MM.1S (cell line): ENCODE results near the gene MKLN1.
"Not testable (repeated sequence)": the region's sequence is repeated elsewhere in the genome, so short reads cannot be mapped to it uniquely, and the experiment has no call there.

Source experiments
- DNase-seq: peaks from one replicate; pipeline ENCODE4 v3.0.0-alpha.2; 2015
- H2AFZ ChIP-seq: fragments of 300-600 bp; sonication (generic); 2 replicates; pipeline ENCODE4 v1.6.0; 2016; ENCODE audit warnings: antibody characterized with exemption, low read length
- H3F3A ChIP-seq: fragments of 300-600 bp; sonication (generic); 2 replicates; pipeline ENCODE4 v1.6.1; 2016; ENCODE audit warnings: mild to moderate bottlenecking, antibody characterized with exemption, low read length, moderate library complexity, mixed read lengths; ENCODE audit not compliant: insufficient read depth
- H3K27ac ChIP-seq: fragments of 300-600 bp; sonication (generic); 2 replicates; pipeline ENCODE4 v1.5.1; 2016; ENCODE audit warnings: mild to moderate bottlenecking, low read length
- H3K27me3 ChIP-seq: fragments of 300-600 bp; sonication (generic); replicated peaks from 2 replicates; pipeline ENCODE4 v1.6.0; 2016; ENCODE audit warnings: low read length; ENCODE audit not compliant: insufficient read depth
- H3K36me3 ChIP-seq: fragments of 300-600 bp; sonication (generic); replicated peaks from 2 replicates; pipeline ENCODE4 v1.6.1; 2016; ENCODE audit warnings: mild to moderate bottlenecking, low read length, mixed read lengths; ENCODE audit not compliant: insufficient read depth
- H3K4me1 ChIP-seq: fragments of 300-600 bp; sonication (generic); 2 replicates; pipeline ENCODE4 v1.6.1; 2016; ENCODE audit warnings: low read length, mixed read lengths
- H3K4me2 ChIP-seq: fragments of 300-600 bp; sonication (generic); 2 replicates; pipeline ENCODE4 v1.6.0; 2016; ENCODE audit warnings: low read depth, low read length
- H3K4me3 ChIP-seq: fragments of 300-600 bp; sonication (generic); 2 replicates; pipeline ENCODE4 v1.5.1; 2016; ENCODE audit warnings: low read length, mixed read lengths
- H3K79me2 ChIP-seq: fragments of 300-600 bp; sonication (generic); 2 replicates; pipeline ENCODE4 v1.6.1; 2016; ENCODE audit warnings: mixed run types, low read length, mixed read lengths
- H3K9ac ChIP-seq: fragments of 300-600 bp; sonication (generic); 2 replicates; pipeline ENCODE4 v1.6.1; 2016; ENCODE audit warnings: low read length, mixed read lengths
- H3K9me2 ChIP-seq: fragments of 300-600 bp; sonication (generic); replicated peaks from 2 replicates; pipeline ENCODE4 v1.6.1; 2016; ENCODE audit warnings: mild to moderate bottlenecking, low read length, mixed read lengths; ENCODE audit not compliant: insufficient read depth
- H3K9me3 ChIP-seq: fragments of 300-600 bp; sonication (generic); replicated peaks from 2 replicates; pipeline ENCODE4 v1.6.1; 2016; ENCODE audit warnings: mild to moderate bottlenecking, low read length, mixed read lengths; ENCODE audit not compliant: insufficient read depth
- H4K20me1 ChIP-seq: fragments of 300-600 bp; sonication (generic); 2 replicates; pipeline ENCODE4 v1.6.1; 2016; ENCODE audit warnings: mild to moderate bottlenecking, low read length, moderate library complexity, mixed read lengths; ENCODE audit not compliant: insufficient read depth
- EZH2 ChIP-seq: fragments of 300-600 bp; sonication (generic); optimal IDR thresholded peaks from 2 replicates; pipeline ENCODE3; 2017; ENCODE audit warnings: low read depth, mild to moderate bottlenecking, antibody characterized with exemption, low read length, mixed read lengths
- EZH2phosphoT487 ChIP-seq: fragments of 300-600 bp; sonication (generic); IDR thresholded peaks from 2 replicates; pipeline ENCODE4 v1.6.1; 2018; ENCODE audit warnings: antibody characterized with exemption, low read length
- TF ChIP-seq, protein P1 (sequence below): fragments of 300-600 bp; sonication (generic); IDR thresholded peaks from 2 replicates; pipeline ENCODE4 v1.5.1; 2016; ENCODE audit warnings: antibody characterized with exemption, low read length, mixed read lengths

Gene MKLN1

DNA sequence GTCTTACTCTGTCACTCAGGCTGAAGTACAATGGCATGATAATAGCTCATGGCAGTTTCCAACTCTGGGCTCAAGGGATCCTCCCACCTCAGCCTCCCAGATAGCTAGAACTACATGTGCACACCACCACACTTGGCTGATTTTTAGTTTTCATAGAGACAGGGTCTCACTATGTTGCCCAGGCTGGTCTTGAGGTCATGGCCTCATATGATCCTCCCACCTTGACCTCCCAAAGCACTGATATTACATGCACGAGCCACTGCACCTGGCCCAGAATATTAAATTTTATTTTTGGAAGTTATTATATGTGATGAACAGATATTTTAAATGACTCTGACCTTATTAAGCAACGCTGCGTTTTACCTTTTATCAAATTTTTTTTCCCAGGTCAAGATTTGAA is 134.4 kb downstream of the MKLN1 start:
- TF ChIP-seq, protein P1, sequence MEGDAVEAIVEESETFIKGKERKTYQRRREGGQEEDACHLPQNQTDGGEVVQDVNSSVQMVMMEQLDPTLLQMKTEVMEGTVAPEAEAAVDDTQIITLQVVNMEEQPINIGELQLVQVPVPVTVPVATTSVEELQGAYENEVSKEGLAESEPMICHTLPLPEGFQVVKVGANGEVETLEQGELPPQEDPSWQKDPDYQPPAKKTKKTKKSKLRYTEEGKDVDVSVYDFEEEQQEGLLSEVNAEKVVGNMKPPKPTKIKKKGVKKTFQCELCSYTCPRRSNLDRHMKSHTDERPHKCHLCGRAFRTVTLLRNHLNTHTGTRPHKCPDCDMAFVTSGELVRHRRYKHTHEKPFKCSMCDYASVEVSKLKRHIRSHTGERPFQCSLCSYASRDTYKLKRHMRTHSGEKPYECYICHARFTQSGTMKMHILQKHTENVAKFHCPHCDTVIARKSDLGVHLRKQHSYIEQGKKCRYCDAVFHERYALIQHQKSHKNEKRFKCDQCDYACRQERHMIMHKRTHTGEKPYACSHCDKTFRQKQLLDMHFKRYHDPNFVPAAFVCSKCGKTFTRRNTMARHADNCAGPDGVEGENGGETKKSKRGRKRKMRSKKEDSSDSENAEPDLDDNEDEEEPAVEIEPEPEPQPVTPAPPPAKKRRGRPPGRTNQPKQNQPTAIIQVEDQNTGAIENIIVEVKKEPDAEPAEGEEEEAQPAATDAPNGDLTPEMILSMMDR, result no peak
- no peak for TF ChIP-seq EZH2phosphoT487
- TF ChIP-seq EZH2, result no peak
- no peak overlapping the region for H3K4me2 ChIP-seq
- no peak for DNase-seq
- H2AFZ ChIP-seq, result no peak overlapping the region
- H3K4me1 ChIP-seq, result 0 out of 2 replicates have a peak, but pooled peaks cover 6% of the 10 kb centered on the region
- H3K9ac ChIP-seq, result no peak overlapping the region
- H3K4me3 ChIP-seq, result no peak overlapping the region
- H3K9me2 ChIP-seq, result no peaks in the 10 kb centered on the region
- no peaks in the 10 kb centered on the region for H3K79me2 ChIP-seq
- no peaks in the 10 kb centered on the region for H4K20me1 ChIP-seq
- H3K27me3 ChIP-seq, result no peaks in the 10 kb centered on the region
- H3K9me3 ChIP-seq, result no peaks in the 10 kb centered on the region
- no peaks in the 10 kb centered on the region for H3F3A ChIP-seq
- H3K27ac ChIP-seq, result no peak overlapping the region
- H3K36me3 ChIP-seq, result 0 out of 2 replicates have a peak, but pooled peaks cover 4% of the 10 kb centered on the region

DNA sequence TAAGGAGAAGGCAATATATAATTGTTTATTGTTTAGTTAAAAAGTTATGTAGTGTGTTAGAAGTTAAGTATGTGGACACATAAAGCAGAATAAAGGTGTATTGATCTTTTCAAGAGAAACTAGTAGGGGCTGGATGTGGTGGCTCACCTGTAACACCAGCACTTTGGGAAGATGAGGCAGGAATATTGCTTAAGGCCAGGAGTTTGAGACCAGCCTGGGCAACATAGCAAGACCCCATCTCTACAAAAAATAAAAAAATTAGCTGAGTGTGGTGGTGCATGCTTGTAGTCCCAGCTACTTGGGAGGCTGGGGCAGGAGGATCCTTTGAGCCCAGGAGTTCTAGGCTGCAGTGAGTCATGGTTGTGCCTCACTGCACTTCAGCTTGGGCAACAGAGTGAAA is 135.0 kb downstream of the MKLN1 start:
- not testable (repeated sequence) for DNase-seq, H3K27me3 ChIP-seq, H3K9me2 ChIP-seq, H3F3A ChIP-seq, H3K4me3 ChIP-seq, H3K9me3 ChIP-seq, H3K36me3 ChIP-seq, H3K27ac ChIP-seq, H3K79me2 ChIP-seq, H3K4me2 ChIP-seq, H4K20me1 ChIP-seq, H3K9ac ChIP-seq, H3K4me1 ChIP-seq, H2AFZ ChIP-seq

DNA sequence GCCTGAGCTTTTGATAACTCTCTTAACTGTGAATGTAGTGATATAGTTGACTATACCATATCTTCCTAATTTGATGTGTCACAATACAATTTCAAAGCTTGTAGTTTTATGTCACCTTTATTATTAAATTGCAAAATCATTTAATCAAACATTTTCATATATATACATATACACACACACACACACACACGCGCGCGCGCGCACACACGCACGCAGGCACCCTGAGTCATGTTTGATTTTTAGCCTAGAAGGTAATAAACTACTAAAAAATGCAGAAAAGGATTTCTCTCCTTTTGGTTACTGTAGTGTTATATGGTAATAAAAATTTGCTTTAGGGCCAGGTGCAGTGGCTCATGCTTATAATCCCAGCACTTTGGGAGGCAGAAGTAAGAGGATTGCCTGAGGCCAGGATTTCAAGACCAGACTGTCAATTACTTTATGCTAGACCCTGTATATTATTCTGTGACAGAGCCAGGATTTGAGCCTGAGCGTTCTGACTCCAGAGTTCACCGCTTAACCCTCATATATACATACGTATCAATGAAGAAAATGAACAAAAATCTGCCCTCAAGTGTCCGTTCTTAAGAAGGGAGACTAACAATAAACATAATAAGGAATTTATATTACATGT is 139.2 kb downstream of the MKLN1 start:
- Histone ChIP-seq H3K4me2 (no peak overlapping the region), H3K9ac (no peak overlapping the region), H3K36me3 (0 out of 2 replicates have a peak, but pooled peaks cover 6% of the 10 kb centered on the region), H3K4me1 (no peaks in the 10 kb centered on the region), H3K27ac (no peak overlapping the region), H3F3A (no peaks in the 10 kb centered on the region), H3K9me2 (no peaks in the 10 kb centered on the region), H3K27me3 (no peaks in the 10 kb centered on the region), H3K9me3 (no peaks in the 10 kb centered on the region), H4K20me1 (no peaks in the 10 kb centered on the region), H3K79me2 (no peaks in the 10 kb centered on the region), H3K4me3 (no peak overlapping the region), H2AFZ (no peak overlapping the region)
- DNase-seq, result no peak
- no peak for TF ChIP-seq EZH2
- TF ChIP-seq, protein P1, result no peak

DNA sequence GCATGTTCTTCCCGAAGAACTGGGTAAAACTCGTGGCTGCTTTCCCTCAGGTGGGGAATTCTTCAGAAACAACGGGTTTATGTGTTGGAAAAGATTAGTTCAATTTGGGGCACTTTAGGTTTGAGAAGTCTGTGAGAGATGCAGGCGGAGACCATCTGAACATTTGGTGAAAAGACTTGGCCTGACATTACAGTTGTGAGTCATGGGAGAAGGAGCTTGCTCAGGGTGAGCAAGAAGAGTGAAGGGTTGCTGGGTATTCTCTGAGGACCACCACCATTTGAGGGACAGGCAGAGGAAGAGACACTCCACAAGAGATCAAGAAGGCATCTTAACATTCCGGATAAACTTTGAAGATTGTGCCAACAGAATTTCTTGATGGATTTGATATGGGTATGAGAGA is 140.1 kb downstream of the MKLN1 start:
- H3K9ac ChIP-seq, result no peak overlapping the region
- no peaks in the 10 kb centered on the region for H3K9me2 ChIP-seq
- no peak for TF ChIP-seq EZH2phosphoT487
- TF ChIP-seq, protein P1, result no peak
- TF ChIP-seq EZH2, result no peak
- no peaks in the 10 kb centered on the region for H3K27me3 ChIP-seq
- H2AFZ ChIP-seq, result no peak overlapping the region
- no peaks in the 10 kb centered on the region for H3K4me1 ChIP-seq
- H3K36me3 ChIP-seq, result 0 out of 2 replicates have a peak, but pooled peaks cover 6% of the 10 kb centered on the region
- no peaks in the 10 kb centered on the region for H3K79me2 ChIP-seq
- no peaks in the 10 kb centered on the region for H4K20me1 ChIP-seq
- DNase-seq, result no peak
- H3K9me3 ChIP-seq, result no peaks in the 10 kb centered on the region
- H3K4me2 ChIP-seq, result no peak overlapping the region
- no peak overlapping the region for H3K27ac ChIP-seq
- H3F3A ChIP-seq, result no peaks in the 10 kb centered on the region
- H3K4me3 ChIP-seq, result no peak overlapping the region
